Measurements from ENCODE around the gene ABLIM3.

Gene ABLIM3

DNA sequence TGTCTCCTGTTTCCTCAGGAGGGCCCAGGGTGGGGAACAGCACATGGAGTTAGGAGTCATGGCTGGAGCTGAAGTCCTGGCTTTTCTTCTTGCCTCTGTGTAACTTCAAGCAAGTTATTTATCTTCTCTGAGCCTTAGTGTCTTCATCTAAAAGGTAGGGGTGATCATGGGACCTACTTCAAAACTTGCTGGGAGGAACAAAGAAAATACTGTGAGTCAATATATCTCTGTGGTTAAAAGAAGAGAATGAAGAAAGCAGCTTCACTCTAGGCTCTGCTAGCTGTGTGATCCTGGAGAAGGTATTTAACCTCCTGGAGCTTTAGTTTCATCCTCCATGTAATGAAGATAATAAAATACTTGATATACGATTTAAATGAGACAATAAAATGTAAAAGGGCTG lies 156.9 kb downstream of the ABLIM3 start:
- H3K27ac Mint-ChIP-seq: no peak overlapping the region
- peaks cover 33% of the 10 kb centered on the region for H3K27me3 Mint-ChIP-seq
- no peak overlapping the region for H3K4me3 Mint-ChIP-seq
- no peak for DNase-seq
- H3K4me1 Mint-ChIP-seq: peaks cover 16% of the 10 kb centered on the region
- no peaks in the 10 kb centered on the region for H3K36me3 Mint-ChIP-seq
- H3K9me3 Mint-ChIP-seq: no peaks in the 10 kb centered on the region
- CTCF ChIA-PET: interaction anchor here (0.8 to 1.0 kb wide), 2 partner anchors 9 to 73 kb away, joined by 3 read pairs; no protein-coding TSS in a partner anchor

DNA sequence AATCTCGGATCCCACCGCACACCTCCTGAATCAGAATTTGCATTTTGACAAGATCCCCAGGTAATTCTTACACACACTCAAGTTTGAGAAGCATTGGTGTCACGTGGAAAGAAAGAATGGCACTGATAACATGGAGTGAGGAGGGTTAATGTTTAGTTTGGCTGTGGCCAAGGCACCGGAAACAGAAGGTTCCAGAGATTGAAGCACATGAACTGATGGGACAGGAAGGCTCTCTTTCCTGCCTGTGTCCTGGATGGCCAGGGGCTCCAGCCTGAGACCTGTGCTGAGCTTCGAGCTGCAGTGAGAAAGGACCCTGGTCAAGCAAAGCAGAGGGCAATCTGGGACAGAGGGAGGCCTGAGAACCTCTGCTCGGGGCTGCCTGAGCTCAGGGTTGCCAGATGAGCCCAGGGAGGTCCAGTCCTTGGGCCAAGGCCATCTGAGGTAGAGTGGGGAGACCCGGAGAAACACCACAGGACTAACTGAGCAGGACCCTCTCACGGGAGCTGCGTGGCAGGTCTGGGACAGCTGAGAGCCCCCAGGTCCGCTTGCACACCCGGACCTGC lies 157.6 kb downstream of the ABLIM3 start:
- Mint-ChIP-seq H3K27ac (no peak overlapping the region), H3K9me3 (no peaks in the 10 kb centered on the region), H3K4me3 (no peak overlapping the region), H3K27me3 (peaks cover 33% of the 10 kb centered on the region), H3K36me3 (no peaks in the 10 kb centered on the region), H3K4me1 (peaks cover 16% of the 10 kb centered on the region)
- DNase-seq: no peak
- CTCF ChIA-PET: interaction anchor here (0.8 to 1.4 kb wide), 3 partner anchors 15 to 73 kb away, joined by 3 read pairs; no protein-coding TSS in a partner anchor

GRCh38 chr5:149299451-149300054 lies 158.3 kb downstream of the ABLIM3 start:
- H3K4me1 Mint-ChIP-seq: peaks cover 16% of the 10 kb centered on the region
- H3K4me3 Mint-ChIP-seq: no peak overlapping the region
- no peaks in the 10 kb centered on the region for H3K9me3 Mint-ChIP-seq
- CTCF ChIA-PET: interaction anchor here (0.9 to 1.4 kb wide), 3 partner anchors 14 to 71 kb away, joined by 3 read pairs; no protein-coding TSS in a partner anchor
- DNase-seq: no peak
- peaks cover 34% of the 10 kb centered on the region for H3K27me3 Mint-ChIP-seq
- H3K27ac Mint-ChIP-seq: no peak overlapping the region
- H3K36me3 Mint-ChIP-seq: no peaks in the 10 kb centered on the region

DNA sequence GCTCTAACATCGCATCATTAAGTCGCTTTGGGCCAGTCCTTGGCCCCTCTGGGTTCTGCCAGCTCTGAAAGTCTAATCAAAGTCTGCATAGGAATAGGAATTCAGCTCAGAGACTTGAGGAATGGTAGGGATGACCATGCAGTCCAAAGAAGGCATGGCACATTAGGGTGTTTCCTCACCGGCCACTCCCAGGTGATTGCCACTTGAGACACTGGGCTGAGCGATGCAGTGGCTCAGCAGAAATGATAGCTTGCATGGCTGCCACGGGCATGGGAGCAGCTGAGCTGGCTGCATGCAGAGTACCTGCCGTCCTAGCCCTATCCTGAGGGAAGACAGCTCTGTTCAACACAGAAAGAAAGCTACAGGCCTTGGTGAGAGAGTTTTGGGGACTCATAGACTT lies 159.1 kb downstream of the ABLIM3 start:
- Mint-ChIP-seq H3K9me3 (no peaks in the 10 kb centered on the region), H3K36me3 (no peaks in the 10 kb centered on the region), H3K4me1 (peaks cover 9% of the 10 kb centered on the region), H3K27ac (no peak overlapping the region), H3K27me3 (peaks cover 30% of the 10 kb centered on the region), H3K4me3 (no peak overlapping the region)
- no peak for DNase-seq
- CTCF ChIA-PET: interaction anchor here (0.9 to 1.4 kb wide), 4 partner anchors 14 to 71 kb away, joined by 3 to 4 read pairs (median 3); no protein-coding TSS in a partner anchor

DNA sequence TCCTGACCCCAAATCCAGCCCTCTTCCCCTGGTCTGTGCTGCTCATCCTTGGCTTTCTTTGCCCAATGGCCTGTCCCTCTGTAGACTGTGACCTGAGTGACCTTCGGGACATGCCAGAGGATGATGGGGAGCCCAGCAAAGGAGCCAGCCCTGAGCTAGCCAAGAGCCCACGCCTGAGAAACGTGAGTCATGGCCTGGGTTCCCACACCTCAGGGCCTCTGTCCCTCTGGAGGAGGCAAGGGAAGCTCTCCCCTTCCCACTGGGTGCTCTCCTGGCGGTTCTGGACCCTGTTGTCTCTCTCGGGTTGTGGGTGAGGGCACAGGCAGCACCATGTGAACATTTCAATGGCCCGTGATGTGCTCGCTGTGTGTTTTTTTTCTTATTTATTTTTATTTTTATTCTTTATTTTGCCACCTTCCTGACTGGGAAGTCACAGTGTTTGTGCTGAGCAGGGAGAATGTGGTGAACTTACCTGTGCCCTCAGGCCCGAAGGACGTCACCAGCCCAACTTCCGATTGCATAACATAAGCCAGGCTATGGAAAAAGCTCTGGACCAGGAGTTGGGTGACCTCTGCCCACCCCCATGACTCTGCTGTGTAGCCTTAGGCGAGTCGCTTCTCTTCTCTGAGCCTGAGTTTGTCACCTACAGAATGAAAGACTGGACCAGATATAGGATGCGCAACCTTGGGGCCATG lies 159.9 kb downstream of the ABLIM3 start:
- Mint-ChIP-seq H3K4me3 (no peak overlapping the region), H3K36me3 (no peaks in the 10 kb centered on the region)

DNA sequence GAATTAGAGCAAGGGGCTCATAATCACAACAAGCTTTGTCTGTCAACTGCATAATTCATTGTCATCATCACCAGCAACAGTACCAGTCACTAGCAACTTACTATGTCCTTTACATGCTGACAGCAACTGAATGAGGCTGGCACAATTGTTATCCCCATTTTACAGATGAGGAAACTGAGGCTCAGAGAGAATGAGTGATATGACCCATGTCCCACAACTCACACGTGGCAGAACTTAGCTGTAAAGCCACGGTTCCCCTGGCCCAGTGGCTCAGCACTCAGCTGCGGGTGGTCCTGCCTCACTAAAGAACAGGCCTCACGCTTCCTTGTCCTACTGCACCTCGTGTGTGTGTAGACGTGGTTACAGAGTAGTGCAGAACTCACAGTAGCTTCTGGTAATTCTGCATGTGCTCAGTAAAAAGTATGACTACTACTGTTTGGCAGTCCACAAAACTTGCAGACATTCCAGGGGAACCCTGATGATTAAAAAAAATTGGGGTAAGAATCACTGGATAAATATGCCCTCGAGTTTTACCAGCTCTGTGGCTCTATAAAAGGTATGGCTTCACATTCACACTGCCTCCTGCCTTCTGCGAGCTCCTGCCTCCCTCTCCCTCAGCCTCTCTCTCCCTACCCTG lies 160.6 kb downstream of the ABLIM3 start:
- DNase-seq: no peak
- Mint-ChIP-seq H3K9me3 (no peaks in the 10 kb centered on the region), H3K4me3 (no peak overlapping the region), H3K27me3 (peaks cover 28% of the 10 kb centered on the region), H3K27ac (no peak overlapping the region), H3K4me1 (peaks cover 9% of the 10 kb centered on the region), H3K36me3 (no peaks in the 10 kb centered on the region)
- CTCF ChIA-PET: interaction anchor here (1.2 kb wide), 1 partner anchor 13 kb away, joined by 3 read pairs; no protein-coding TSS in a partner anchor

More for the DNA sequence above, 159.9 kb downstream of the ABLIM3 start:
- CTCF ChIA-PET: interaction anchor here (1.2 to 1.3 kb wide), 2 partner anchors 24 to 71 kb away, joined by 3 to 4 read pairs; no protein-coding TSS in a partner anchor
- Mint-ChIP-seq H3K27me3 (peaks cover 28% of the 10 kb centered on the region), H3K9me3 (no peaks in the 10 kb centered on the region), H3K27ac (no peak overlapping the region), H3K4me1 (peaks cover 9% of the 10 kb centered on the region)
- DNase-seq: no peak

- H3K36me3 Mint-ChIP-seq: no peaks in the 10 kb centered on the region
- H3K9me3 Mint-ChIP-seq: no peaks in the 10 kb centered on the region
- CTCF ChIA-PET: interaction anchor here (1.2 kb wide), 1 partner anchor 12 kb away, joined by 3 read pairs; no protein-coding TSS in a partner anchor
- peaks cover 9% of the 10 kb centered on the region for H3K4me1 Mint-ChIP-seq
- no peak for DNase-seq
- no peak overlapping the region for H3K4me3 Mint-ChIP-seq
- peaks cover 34% of the 10 kb centered on the region for H3K27me3 Mint-ChIP-seq
- no peak overlapping the region for H3K27ac Mint-ChIP-seq
These were observed 161.3 kb downstream of the ABLIM3 start for GRCh38 chr5:149302641-149303040.

DNA sequence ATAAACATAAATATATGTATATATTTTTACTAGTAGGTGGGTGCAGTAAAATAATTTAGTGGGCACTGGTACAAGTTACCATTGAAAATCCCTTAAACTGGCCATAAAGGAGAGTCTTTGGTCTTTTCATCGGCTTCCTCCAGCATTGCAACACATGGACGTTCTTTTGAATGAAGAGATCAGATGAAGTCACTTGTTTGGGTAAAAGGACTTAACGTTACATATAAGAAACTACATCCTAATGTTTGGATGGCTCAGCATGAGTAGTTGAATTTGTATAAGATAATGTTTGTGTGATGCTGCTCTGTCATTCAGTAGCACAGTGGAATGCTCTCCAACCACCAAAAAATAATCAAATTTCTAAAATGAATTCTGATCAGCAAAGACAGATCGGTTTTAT lies 161.9 kb downstream of the ABLIM3 start:
- Mint-ChIP-seq H3K4me3 (no peak overlapping the region), H3K36me3 (no peaks in the 10 kb centered on the region), H3K27ac (no peak overlapping the region), H3K4me1 (peaks cover 9% of the 10 kb centered on the region), H3K27me3 (peaks cover 34% of the 10 kb centered on the region), H3K9me3 (no peaks in the 10 kb centered on the region)
- no peak for DNase-seq
- CTCF ChIA-PET: interaction anchor here (1.2 kb wide), 1 partner anchor 11 kb away, joined by 3 read pairs; no protein-coding TSS in a partner anchor

DNA sequence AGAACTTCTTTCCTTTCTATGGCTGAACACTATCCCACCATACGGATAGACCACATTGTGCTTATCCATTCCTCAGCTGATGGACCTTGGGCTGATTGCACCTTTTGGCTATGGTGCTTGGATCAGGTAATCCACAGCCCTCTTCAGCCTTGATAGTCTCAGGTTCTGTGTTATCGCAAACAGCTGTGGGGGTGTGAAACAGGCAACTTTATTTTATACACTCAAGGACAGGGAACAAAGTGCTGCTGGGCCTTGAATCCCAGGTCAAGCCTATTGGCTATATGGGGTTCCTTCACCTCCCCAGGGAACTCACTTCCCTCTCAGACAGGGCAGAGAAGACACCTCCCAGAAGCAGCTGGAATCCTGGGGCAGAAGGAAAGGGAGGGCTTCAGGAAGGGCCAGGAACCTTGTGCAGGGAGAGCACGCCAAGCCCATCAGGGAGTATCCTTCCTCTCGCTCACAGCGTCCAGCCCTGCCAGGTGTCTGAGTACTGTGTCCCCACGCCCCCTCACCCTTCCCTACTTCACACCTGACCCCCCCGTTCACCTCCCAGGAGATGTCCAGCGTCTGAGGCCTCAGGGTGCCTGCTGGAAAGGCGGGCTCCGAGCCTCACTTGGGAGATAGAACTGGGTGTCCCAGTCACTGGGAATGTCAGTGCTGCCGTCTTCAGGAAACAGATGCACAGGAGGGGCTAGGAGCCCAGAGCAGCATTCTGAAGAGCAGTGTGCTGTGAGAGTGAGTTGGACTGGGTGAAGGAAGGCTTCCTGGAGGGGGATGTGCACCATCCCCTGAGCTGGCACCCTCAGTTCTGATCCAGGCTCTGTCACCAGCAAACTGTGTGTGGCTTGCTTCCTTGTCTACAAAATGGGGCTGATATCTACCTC lies 163.1 kb downstream of the ABLIM3 start:
- no peak overlapping the region for H3K4me3 Mint-ChIP-seq
- CTCF ChIA-PET: interaction anchor here (1.0 to 1.6 kb wide), 3 partner anchors 10 to 64 kb away, joined by 3 to 6 read pairs (median 3); no protein-coding TSS in a partner anchor
- peaks cover 3% of the 10 kb centered on the region for H3K4me1 Mint-ChIP-seq
- peaks cover 32% of the 10 kb centered on the region for H3K27me3 Mint-ChIP-seq
- H3K27ac Mint-ChIP-seq: no peak overlapping the region
- no peaks in the 10 kb centered on the region for H3K36me3 Mint-ChIP-seq
- H3K9me3 Mint-ChIP-seq: no peaks in the 10 kb centered on the region
- no peak for DNase-seq

- H3K27me3 Mint-ChIP-seq: peaks cover 38% of the 10 kb centered on the region
- no peaks in the 10 kb centered on the region for H3K9me3 Mint-ChIP-seq
- H3K4me3 Mint-ChIP-seq: no peak overlapping the region
- H3K4me1 Mint-ChIP-seq: peaks cover 5% of the 10 kb centered on the region
- no peaks in the 10 kb centered on the region for H3K36me3 Mint-ChIP-seq
- CTCF ChIA-PET: interaction anchor here (0.9 to 19.5 kb wide), 3 partner anchors 9 to 73 kb away, joined by 3 to 372 read pairs (median 3); no protein-coding TSS in a partner anchor
- H3K27ac Mint-ChIP-seq: no peak overlapping the region
- DNase-seq: no peak
These were observed 168.1 kb downstream of the ABLIM3 start for GRCh38 chr5:149309354-149309753.

Measured in activated naive CD4-positive, alpha-beta T cell treated with anti-CD3 and anti-CD28 coated beads, Interleukin-2, amount 10 ng/mL, durations not matched to agents 7 days and 5 days (primary cell).